HFF-Myc (cell line): ENCODE measurements around the gene RBP7.

Source experiments
- DNase-seq: peaks from one replicate; pipeline ENCODE4 v3.0.0-alpha.2; 2011; ENCODE audit warnings: low read depth; ENCODE audit errors: extremely low read depth
- H3K4me3 ChIP-seq: replicated peaks from 2 replicates; pipeline ENCODE4 v1.5.1; 2011; ENCODE audit warnings: low read depth, mild to moderate bottlenecking, control low read depth, low read length
- TF ChIP-seq, protein P1 (sequence below): IDR thresholded peaks from 2 replicates; pipeline ENCODE4 v1.5.1; 2012; ENCODE audit warnings: mild to moderate bottlenecking, low read depth, low read length, control low read depth; ENCODE audit errors: missing control alignments

Gene RBP7

DNA sequence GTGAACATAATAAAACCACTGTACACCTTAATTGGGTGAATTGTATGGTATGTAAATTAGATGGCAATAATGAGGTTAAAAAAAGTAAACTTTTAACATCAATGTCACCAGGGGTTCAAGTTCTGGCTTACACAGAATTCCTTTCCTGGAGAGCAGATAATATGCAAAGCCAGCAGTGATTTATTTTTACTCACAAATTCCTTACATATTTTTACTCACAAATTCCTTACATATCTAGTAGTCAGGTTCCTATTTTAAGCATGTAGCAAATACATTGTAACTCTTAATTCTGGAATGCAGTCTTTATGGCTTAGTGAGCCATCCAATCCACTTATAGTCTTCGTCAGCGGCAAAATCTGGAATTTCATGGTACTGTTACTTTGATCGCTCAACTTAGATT is 34.4 kb downstream of the RBP7 start:
- no peak for DNase-seq
- TF ChIP-seq, protein P1, sequence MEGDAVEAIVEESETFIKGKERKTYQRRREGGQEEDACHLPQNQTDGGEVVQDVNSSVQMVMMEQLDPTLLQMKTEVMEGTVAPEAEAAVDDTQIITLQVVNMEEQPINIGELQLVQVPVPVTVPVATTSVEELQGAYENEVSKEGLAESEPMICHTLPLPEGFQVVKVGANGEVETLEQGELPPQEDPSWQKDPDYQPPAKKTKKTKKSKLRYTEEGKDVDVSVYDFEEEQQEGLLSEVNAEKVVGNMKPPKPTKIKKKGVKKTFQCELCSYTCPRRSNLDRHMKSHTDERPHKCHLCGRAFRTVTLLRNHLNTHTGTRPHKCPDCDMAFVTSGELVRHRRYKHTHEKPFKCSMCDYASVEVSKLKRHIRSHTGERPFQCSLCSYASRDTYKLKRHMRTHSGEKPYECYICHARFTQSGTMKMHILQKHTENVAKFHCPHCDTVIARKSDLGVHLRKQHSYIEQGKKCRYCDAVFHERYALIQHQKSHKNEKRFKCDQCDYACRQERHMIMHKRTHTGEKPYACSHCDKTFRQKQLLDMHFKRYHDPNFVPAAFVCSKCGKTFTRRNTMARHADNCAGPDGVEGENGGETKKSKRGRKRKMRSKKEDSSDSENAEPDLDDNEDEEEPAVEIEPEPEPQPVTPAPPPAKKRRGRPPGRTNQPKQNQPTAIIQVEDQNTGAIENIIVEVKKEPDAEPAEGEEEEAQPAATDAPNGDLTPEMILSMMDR: no peak
- H3K4me3 ChIP-seq: no peak overlapping the region

- TF ChIP-seq, protein P1: peak; percentile 76
- DNase-seq: peak; percentile 88
- H3K4me3 ChIP-seq: peak within 1 kb of the TSS; percentile 97
Observed at GRCh38 chr1:10032590-10033358, 35.7 kb downstream of the RBP7 start, which contains the start of gene UBE4B. Gene UBE4B (plus strand): TSS chr1:10032958. CDS start chr1:10033671, 713 bp downstream.

DNA sequence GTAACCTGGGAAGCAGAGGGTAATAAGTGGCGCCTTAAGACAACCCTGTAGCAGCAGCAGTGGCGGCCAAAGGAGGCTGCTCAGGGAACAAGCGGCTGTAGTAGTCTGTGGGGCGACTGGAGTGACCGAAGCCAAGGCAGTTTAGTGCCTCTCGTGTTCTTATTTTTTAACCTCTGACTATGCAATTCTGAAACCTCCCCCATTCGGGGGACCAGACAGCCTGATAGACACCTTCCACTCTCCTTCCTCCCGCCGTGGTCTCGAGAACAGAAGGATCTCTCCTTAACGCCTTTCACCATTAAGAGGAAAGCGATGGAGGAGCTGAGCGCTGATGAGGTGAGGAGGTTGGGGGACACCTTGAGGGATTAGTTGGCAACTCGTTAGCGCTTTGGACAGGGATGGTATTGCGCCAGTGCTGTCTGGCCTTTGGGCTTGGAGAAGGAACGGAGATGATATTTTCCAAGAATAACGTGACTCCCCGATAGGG is 36.4 kb downstream of the RBP7 start:
- DNase-seq: no peak
- TF ChIP-seq, protein P1: no peak
- H3K4me3 ChIP-seq: peak overlapping the region; percentile 97

DNA sequence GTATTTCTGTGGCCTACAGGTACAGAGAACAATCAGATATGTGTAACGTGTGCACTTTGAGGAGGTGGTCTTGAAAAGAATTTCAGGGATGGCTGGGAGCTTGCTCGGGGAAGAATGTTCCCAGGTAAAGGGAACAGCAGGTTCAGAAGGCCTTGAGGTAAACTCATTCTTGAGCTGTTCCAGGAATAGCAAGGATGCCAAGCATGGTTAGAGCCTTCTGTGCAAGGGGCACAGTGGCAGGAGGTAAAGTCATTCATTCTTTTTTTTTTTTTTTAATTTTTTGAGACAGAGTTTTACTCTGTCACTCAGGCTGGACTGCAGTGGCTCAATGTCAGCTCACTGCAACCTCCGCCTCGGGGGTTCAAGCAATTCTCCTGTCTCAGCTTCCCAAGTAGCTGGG is 45.7 kb downstream of the RBP7 start:
- no peak for DNase-seq
- TF ChIP-seq, protein P1: no peak
- no peak overlapping the region for H3K4me3 ChIP-seq

DNA sequence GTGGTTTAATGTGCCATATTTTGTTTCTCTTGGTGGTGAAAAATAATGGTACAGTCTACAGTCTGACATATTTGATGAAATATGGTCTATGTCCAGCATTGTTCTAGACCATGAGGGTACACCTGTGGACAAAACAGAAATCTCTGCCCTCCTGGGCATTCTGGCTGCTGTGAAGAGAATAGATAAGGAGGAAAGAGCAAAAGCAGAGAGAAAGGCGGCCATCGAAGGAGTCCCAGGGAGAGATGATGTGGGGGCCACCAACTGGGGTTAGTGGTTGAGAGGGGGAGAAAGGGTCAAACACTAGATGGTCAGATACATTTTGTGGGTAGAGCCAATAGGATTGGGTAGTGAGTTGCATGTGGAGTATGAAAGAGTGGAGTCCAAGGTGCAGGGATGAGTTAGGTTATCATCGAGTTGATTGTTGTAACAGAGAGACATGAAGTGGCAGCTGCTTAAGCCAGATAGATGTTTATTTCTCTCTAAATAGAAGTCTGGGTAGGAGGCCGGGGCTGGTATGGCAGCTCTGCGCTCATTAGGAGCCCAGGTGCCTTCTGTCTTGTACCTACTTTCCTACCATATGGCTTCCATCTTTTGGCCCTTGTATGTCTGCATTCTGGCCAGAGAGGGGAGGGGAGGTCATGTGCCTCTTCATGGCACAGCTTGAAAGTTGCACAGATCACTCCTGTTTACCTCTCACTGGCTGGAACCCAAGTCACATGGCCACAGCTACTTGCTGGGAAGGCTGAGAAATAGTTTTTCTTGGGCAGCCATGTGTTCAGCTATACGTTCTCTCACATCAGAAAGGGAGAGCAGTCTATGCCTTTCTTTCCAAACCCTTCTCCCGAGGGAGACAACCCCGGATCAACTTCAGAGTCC is 48.7 kb downstream of the RBP7 start:
- DNase-seq: no peak
- TF ChIP-seq, protein P1: no peak
- H3K4me3 ChIP-seq: no peak overlapping the region

DNA sequence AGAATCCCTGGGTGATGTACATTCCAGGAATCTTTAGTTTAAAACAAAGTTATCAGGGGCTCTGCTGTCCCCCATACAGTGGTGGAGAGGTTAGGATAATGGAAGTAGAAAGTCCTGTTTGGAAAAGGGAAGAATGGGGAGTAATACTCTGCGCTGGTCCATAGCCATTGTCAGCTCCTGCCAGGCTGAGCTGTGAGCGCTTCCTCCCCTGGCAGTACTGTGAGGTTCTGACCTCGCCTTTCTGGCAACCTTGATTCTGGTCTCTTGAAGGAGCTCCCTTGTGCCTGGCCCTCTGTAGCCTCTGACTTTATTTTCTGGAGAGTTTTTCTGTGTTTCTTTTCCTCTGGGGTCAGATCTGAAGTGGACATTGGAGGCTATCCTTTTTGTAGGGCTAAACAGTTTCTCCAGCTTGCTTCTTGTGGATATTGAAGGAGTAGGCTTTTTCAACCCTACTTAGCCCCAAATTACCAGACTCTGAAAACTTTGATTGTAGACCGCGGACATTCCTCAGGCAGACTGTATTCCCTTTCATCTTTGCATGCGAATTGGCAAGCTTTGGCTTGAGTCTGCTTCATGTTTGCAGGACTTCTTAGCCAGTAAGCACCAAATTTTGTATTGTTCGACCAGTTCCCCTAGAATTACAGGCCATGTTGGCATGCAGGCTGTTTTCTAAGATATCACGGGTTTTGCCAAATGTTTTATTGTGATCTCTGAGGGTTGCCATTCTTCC is 49.5 kb downstream of the RBP7 start:
- TF ChIP-seq, protein P1: no peak
- no peak for DNase-seq
- H3K4me3 ChIP-seq: no peak overlapping the region
